Activated naive CD4-positive, alpha-beta T cell treated with anti-CD3 and anti-CD28 coated beads, Interleukin-2, amount 50 U/mL, for 72 hours (primary cell): ENCODE measurements around the gene TMEM255A. TPM values are rescaled to one million over a fixed set of nuclear protein-coding genes. Genes with fewer than 3 reads are reported as not detected.

Experiments used
- ATAC-seq, 2 donors: fragments of 150-1000 bp; cut with Tn5 transposase; 2 replicates each; pipeline ENCODE4 v1.10.0; 2021; ENCODE audit warnings: mild to moderate bottlenecking in 2 of 2, moderate library complexity in 2 of 2
- DNase-seq, 2 donors: peaks; one replicate each; pipeline ENCODE4 v3.0.0; 2021 to 2022; ENCODE audit warnings: low spot score in 2 of 2
- H3K27ac Mint-ChIP-seq, 2 donors: one replicate each; pipeline ENCODE4 v1.8.0; 2022; ENCODE audit warnings: mild to moderate bottlenecking in 2 of 2, mixed read lengths in 2 of 2
- H3K36me3 Mint-ChIP-seq, 2 donors: one replicate each; pipeline ENCODE4 v1.8.0; 2022; ENCODE audit warnings: mixed read lengths in 2 of 2
- H3K9me3 Mint-ChIP-seq, 2 donors: one replicate each; pipeline ENCODE4 v1.8.0; 2022; ENCODE audit warnings: mixed read lengths in 2 of 2
- total RNA-seq, 2 donors: library from RNA; stranded (reverse); gene quantifications; one replicate each; pipeline ENCODE4 v1.2.3, GENCODE V29; 2022

Gene TMEM255A
- total RNA-seq, 2 donors from 2014 or later, result not detected

GRCh38 chrX:120311727-120312063, 434 bp upstream of the TMEM255A start:
- ATAC-seq, result no peak
- Mint-ChIP-seq H3K36me3 (peaks cover 0 to 7% of the 10 kb centered on the region in 2 donors), H3K9me3 (no peaks in the 10 kb centered on the region), H3K27ac (no peak overlapping the region)
- DNase-seq, result no peak

- H3K9me3 Mint-ChIP-seq, result no peaks in the 10 kb centered on the region
- peaks cover 0 to 7% of the 10 kb centered on the region in 2 donors for H3K36me3 Mint-ChIP-seq
- ATAC-seq, result no peak
- no peak for DNase-seq
- H3K27ac Mint-ChIP-seq, result peak overlapping the region; percentile 16 to 54
Observed at GRCh38 chrX:120309873-120310705, 1.2 kb downstream of the TMEM255A start.

GRCh38 chrX:120308959-120309872, 2.0 kb downstream of the TMEM255A start:
- Mint-ChIP-seq H3K36me3 (peaks cover 0 to 7% of the 10 kb centered on the region in 2 donors), H3K9me3 (no peaks in the 10 kb centered on the region), H3K27ac (peak overlapping the region; percentile 16 to 54)

GRCh38 chrX:120308558-120308957, 2.7 kb downstream of the TMEM255A start:
- H3K27ac Mint-ChIP-seq, result peak overlapping the region in 1 of 2 donors; percentile 50
- peaks cover 0 to 7% of the 10 kb centered on the region in 2 donors for H3K36me3 Mint-ChIP-seq
- DNase-seq, result no peak
- no peak for ATAC-seq
- no peaks in the 10 kb centered on the region for H3K9me3 Mint-ChIP-seq

More at GRCh38 chrX:120308959-120309872, 2.0 kb downstream of the TMEM255A start:
- DNase-seq, result peak; percentile 45 to 59
- ATAC-seq, result peak; percentile 95 to 97

- peaks cover 0 to 7% of the 10 kb centered on the region in 2 donors for H3K36me3 Mint-ChIP-seq
- ATAC-seq (no peak), DNase-seq (no peak)
- no peaks in the 10 kb centered on the region for H3K9me3 Mint-ChIP-seq
- H3K27ac Mint-ChIP-seq, result no peak overlapping the region
Observed at GRCh38 chrX:120306630-120307029, 4.6 kb downstream of the TMEM255A start.

DNA sequence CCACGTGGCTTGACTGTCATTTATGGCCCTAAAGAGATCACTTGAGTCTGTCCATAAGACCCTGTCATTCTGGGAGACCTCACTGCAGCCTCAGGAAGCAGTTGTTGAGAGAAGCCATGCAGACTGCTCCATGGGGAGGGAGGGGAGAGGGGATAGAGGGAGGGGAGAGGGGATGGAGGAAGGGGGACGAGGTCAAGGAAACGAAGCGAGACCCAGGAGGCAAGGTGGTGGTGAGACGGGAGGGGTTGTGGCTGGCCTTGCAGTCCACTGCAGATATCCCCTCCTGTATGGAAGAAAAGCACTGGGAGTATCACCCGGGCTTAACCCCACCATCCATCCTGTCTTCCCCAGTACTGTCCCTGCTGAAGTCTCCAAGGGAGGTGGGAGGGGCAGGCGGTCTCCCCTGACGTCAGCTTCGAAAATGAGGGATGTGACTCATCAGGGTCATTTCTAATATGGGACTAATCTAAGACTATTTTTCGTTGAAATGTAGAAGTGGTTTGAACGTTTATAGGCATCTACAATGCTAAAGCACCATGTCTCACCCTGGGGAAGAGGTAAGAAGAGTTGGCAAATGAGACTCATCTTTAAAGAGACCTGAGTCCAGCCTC, 5.6 kb downstream of the TMEM255A start:
- Mint-ChIP-seq H3K9me3 (no peaks in the 10 kb centered on the region), H3K36me3 (peaks cover 0 to 7% of the 10 kb centered on the region in 2 donors), H3K27ac (no peak overlapping the region)
- no peak for DNase-seq
- no peak for ATAC-seq

- Mint-ChIP-seq H3K9me3 (no peaks in the 10 kb centered on the region), H3K36me3 (peaks cover 0 to under 1% of the 10 kb centered on the region in 2 donors), H3K27ac (no peak overlapping the region)
- DNase-seq, result no peak
- ATAC-seq, result no peak
Observed at GRCh38 chrX:120304256-120304655, 7.0 kb downstream of the TMEM255A start.

GRCh38 chrX:120302434-120302833, 8.8 kb downstream of the TMEM255A start:
- DNase-seq (no peak), ATAC-seq (peak in 1 of 2 donors; percentile 86)
- Mint-ChIP-seq H3K9me3 (no peaks in the 10 kb centered on the region), H3K36me3 (no peaks in the 10 kb centered on the region), H3K27ac (peak overlapping the region in 1 of 2 donors; percentile 49)

- Mint-ChIP-seq H3K36me3 (no peaks in the 10 kb centered on the region), H3K27ac (no peak overlapping the region), H3K9me3 (no peaks in the 10 kb centered on the region)
- DNase-seq (no peak), ATAC-seq (no peak)
Observed at GRCh38 chrX:120301960-120302359, 9.3 kb downstream of the TMEM255A start.

GRCh38 chrX:120301497-120301896, 9.8 kb downstream of the TMEM255A start:
- DNase-seq, result no peak
- H3K36me3 Mint-ChIP-seq, result no peaks in the 10 kb centered on the region
- ATAC-seq, result no peak
- no peaks in the 10 kb centered on the region for H3K9me3 Mint-ChIP-seq
- no peak overlapping the region for H3K27ac Mint-ChIP-seq

- DNase-seq (no peak), ATAC-seq (no peak)
- no peaks in the 10 kb centered on the region for H3K36me3 Mint-ChIP-seq
- H3K27ac Mint-ChIP-seq, result peak overlapping the region in 1 of 2 donors; percentile 29
- no peaks in the 10 kb centered on the region for H3K9me3 Mint-ChIP-seq
Observed at GRCh38 chrX:120299928-120300327, 11.3 kb downstream of the TMEM255A start.

DNA sequence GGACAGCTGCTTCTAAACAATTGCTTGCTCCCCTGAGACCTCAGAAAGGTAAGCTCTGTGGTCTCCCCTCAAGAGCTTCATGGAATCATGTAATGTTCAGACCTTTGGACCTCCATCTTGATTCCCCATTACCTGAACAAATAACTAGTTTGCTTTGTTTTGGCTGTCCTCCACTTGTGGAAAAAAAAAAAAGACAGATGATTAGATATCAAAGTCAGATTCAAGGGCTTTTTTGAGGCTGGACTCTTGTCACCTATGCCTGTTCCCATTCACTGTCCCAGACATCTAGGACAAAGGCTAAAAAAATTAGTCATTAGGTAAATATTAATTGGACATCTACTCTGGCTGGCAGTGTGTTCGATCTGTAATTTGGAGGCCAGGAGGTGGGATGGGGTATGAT, 13.3 kb downstream of the TMEM255A start:
- H3K27ac Mint-ChIP-seq, result no peak overlapping the region
- H3K9me3 Mint-ChIP-seq, result no peaks in the 10 kb centered on the region
- DNase-seq, result no peak
- no peak for ATAC-seq
- no peaks in the 10 kb centered on the region for H3K36me3 Mint-ChIP-seq

- no peaks in the 10 kb centered on the region for H3K9me3 Mint-ChIP-seq
- no peak for ATAC-seq
- no peak for DNase-seq
- H3K27ac Mint-ChIP-seq, result no peak overlapping the region
- H3K36me3 Mint-ChIP-seq, result no peaks in the 10 kb centered on the region
Observed at GRCh38 chrX:120294651-120295050, 16.6 kb downstream of the TMEM255A start.

- H3K9me3 Mint-ChIP-seq, result no peaks in the 10 kb centered on the region
- no peaks in the 10 kb centered on the region for H3K36me3 Mint-ChIP-seq
- no peak overlapping the region for H3K27ac Mint-ChIP-seq
- ATAC-seq (no peak), DNase-seq (no peak)
Observed at GRCh38 chrX:120293015-120293414, 18.2 kb downstream of the TMEM255A start.

GRCh38 chrX:120291211-120291610, 20.1 kb downstream of the TMEM255A start:
- H3K9me3 Mint-ChIP-seq, result no peaks in the 10 kb centered on the region
- no peak for DNase-seq
- H3K27ac Mint-ChIP-seq, result no peak overlapping the region
- ATAC-seq, result no peak
- H3K36me3 Mint-ChIP-seq, result no peaks in the 10 kb centered on the region

- DNase-seq (no peak), ATAC-seq (no peak)
- Mint-ChIP-seq H3K27ac (no peak overlapping the region), H3K36me3 (no peaks in the 10 kb centered on the region), H3K9me3 (peaks cover 0 to 2% of the 10 kb centered on the region in 2 donors)
Observed at GRCh38 chrX:120290107-120290506, 21.2 kb downstream of the TMEM255A start.
